Stomach (tissue), 4 donors: ENCODE measurements around the gene TBCD.

Experiments
- CTCF ChIP-seq, 7 experiments: fragments of 450-650 bp in 4 of 7; fragments of 200-600 bp in 3 of 7; sonication (generic) in 3 of 7; IDR thresholded peaks; one replicate each; pipeline ENCODE4 v1.5.1; 2016 to 2019; ENCODE audit warnings: antibody characterized with exemption in 7 of 7, control low read depth in 2 of 7, mild to moderate bottlenecking in 1 of 7
- POLR2A ChIP-seq, 4 donors: fragments of 450-650 bp; IDR thresholded peaks; one replicate each; pipeline ENCODE4 v1.6.1; 2016; ENCODE audit warnings: antibody characterized with exemption in 4 of 4, control low read depth in 2 of 4, mild to moderate bottlenecking in 1 of 4, moderate library complexity in 1 of 4

GRCh38 chr17:82789051-82789592 lies 37.3 kb downstream of the TBCD start:
- TF ChIP-seq POLR2A (IDR thresholded peaks at IDR 0.05) (no peak), CTCF (IDR thresholded peaks at IDR 0.05) (no peak)
